GM23338 (cell line): Measurements from ENCODE around the gene GH1. TPM values are rescaled to one million over a fixed set of nuclear protein-coding genes. Genes with fewer than 3 reads are reported as not detected.
A peak's percentile ranks its signal among the peaks of the same experiment; 100 is the strongest.

Source experiments
- ATAC-seq: fragments of 200-7000 bp; cut with Tn5 transposase; 3 replicates; pipeline ENCODE4 v1.9.1; 2020
- DNase-seq: peaks from one replicate; pipeline ENCODE4 v3.0.0-alpha.2; 2015; ENCODE audit warnings: low spot score
- H2AFZ ChIP-seq: fragments of 200-600 bp; sonication (generic); 2 replicates; pipeline ENCODE4 v1.8.0; 2016; ENCODE audit warnings: antibody characterized with exemption, mild to moderate bottlenecking, moderate library complexity
- H3F3A ChIP-seq: fragments of 200-600 bp; sonication (generic); replicated peaks from 2 replicates; pipeline ENCODE4 v1.8.0; 2017; ENCODE audit warnings: antibody characterized with exemption, mixed run types, low read depth
- H3K27ac ChIP-seq: fragments of 200-600 bp; sonication (generic); 2 replicates; pipeline ENCODE4 v1.6.1; 2016; ENCODE audit warnings: low read depth
- H3K27me3 ChIP-seq: fragments of 200-600 bp; sonication (generic); 2 replicates; pipeline ENCODE4 v1.8.0; 2016; ENCODE audit warnings: mild to moderate bottlenecking, mixed run types, moderate library complexity; ENCODE audit not compliant: insufficient read depth
- H3K36me3 ChIP-seq: fragments of 200-600 bp; sonication (generic); 2 replicates; pipeline ENCODE4 v1.8.0; 2016; ENCODE audit warnings: mild to moderate bottlenecking; ENCODE audit not compliant: insufficient read depth
- H3K4me1 ChIP-seq: fragments of 200-600 bp; sonication (generic); 2 replicates; pipeline ENCODE4 v1.8.0; 2016; ENCODE audit warnings: mild to moderate bottlenecking, moderate library complexity; ENCODE audit not compliant: insufficient read depth
- H3K4me2 ChIP-seq: fragments of 200-600 bp; sonication (generic); 2 replicates; pipeline ENCODE4 v1.7.1; 2017; ENCODE audit warnings: mixed run types
- H3K4me3 ChIP-seq: fragments of 200-600 bp; sonication (generic); 2 replicates; pipeline ENCODE4 v1.6.1; 2016; ENCODE audit warnings: mixed run types
- H3K79me2 ChIP-seq: fragments of 200-600 bp; sonication (generic); replicated peaks from 2 replicates; pipeline ENCODE4 v1.8.0; 2017; ENCODE audit warnings: mild to moderate bottlenecking; ENCODE audit not compliant: insufficient read depth
- H3K9me2 ChIP-seq: fragments of 200-600 bp; sonication (generic); 2 replicates; pipeline ENCODE4 v1.8.0; 2017; ENCODE audit not compliant: insufficient read depth
- H4K20me1 ChIP-seq: fragments of 200-600 bp; sonication (generic); replicated peaks from 2 replicates; pipeline ENCODE4 v1.8.0; 2017; ENCODE audit warnings: mild to moderate bottlenecking; ENCODE audit not compliant: insufficient read depth
- H3K27ac Mint-ChIP-seq: 2 replicates; pipeline ENCODE4 v1.8.0; 2020; ENCODE audit warnings: inconsistent platforms, mild to moderate bottlenecking, moderate library complexity, mixed read lengths
- H3K27me3 Mint-ChIP-seq: 3 replicates; pipeline ENCODE4 v1.8.0; 2022; ENCODE audit warnings: low read depth, mild to moderate bottlenecking, moderate library complexity, mixed read lengths, inconsistent platforms; ENCODE audit not compliant: insufficient read depth, poor library complexity
- H3K36me3 Mint-ChIP-seq: 3 replicates; pipeline ENCODE4 v1.8.0; 2021; ENCODE audit warnings: low read depth, mild to moderate bottlenecking, inconsistent platforms, moderate library complexity, mixed read lengths
- H3K4me1 Mint-ChIP-seq: 3 replicates; pipeline ENCODE4 v1.8.0; 2020; ENCODE audit warnings: mild to moderate bottlenecking, inconsistent platforms, mixed read lengths
- H3K4me3 Mint-ChIP-seq: 3 replicates; pipeline ENCODE4 v1.8.0; 2021; ENCODE audit warnings: moderate library complexity, mild to moderate bottlenecking, inconsistent platforms, mixed read lengths
- H3K9me3 Mint-ChIP-seq: 3 replicates; pipeline ENCODE4 v1.8.0; 2020; ENCODE audit warnings: moderate library complexity, mild to moderate bottlenecking, inconsistent platforms, mixed read lengths
- EZH2 ChIP-seq: fragments of 200-600 bp; sonication (generic); IDR thresholded peaks from one replicate; pipeline ENCODE4 v1.8.0; 2017; ENCODE audit warnings: antibody characterized with exemption, mild to moderate bottlenecking, low read depth; ENCODE audit not compliant: unreplicated experiment
- EZH2phosphoT487 ChIP-seq: fragments of 200-600 bp; sonication (generic); IDR thresholded peaks from one replicate; pipeline ENCODE4 v1.8.1; 2018; ENCODE audit warnings: antibody characterized with exemption; ENCODE audit not compliant: unreplicated experiment
- POLR2AphosphoS5 ChIP-seq: IDR thresholded peaks from 2 replicates; pipeline ENCODE4 v1.6.1; 2016; ENCODE audit warnings: antibody characterized with exemption, low read depth
- STAT1 ChIP-seq: IDR thresholded peaks from one replicate; pipeline ENCODE4 v1.6.1; 2016; ENCODE audit warnings: antibody characterized with exemption; ENCODE audit not compliant: unreplicated experiment
- ZNF331 ChIP-seq: fragments of 250-450 bp; sonication (Bioruptor Pico); IDR thresholded peaks from 2 replicates; pipeline ENCODE4 v1.5.0; 2020; ENCODE audit warnings: low read depth, mild to moderate bottlenecking, moderate library complexity
- polyA plus RNA-seq: library from polyadenylated mRNA; unstranded; fragments of >200 nt; fragmentation: Nextera tagmentation; extraction: Ambion mirVana; gene quantifications from 2 replicates; pipeline ENCODE4 v1.2.1, GENCODE V29; 2016
- total RNA-seq: library from RNA; depleted of rRNA; stranded (reverse); fragments of >200 nt; shearing (Covaris generic); gene quantifications from 2 replicates; pipeline ENCODE4 v1.2.3, GENCODE V29; 2014
- TF ChIP-seq, protein P1 (sequence below): fragments of 250-450 bp; sonication (Bioruptor Pico); IDR thresholded peaks from 2 replicates; pipeline ENCODE4 v1.5.0; 2020; ENCODE audit warnings: mild to moderate bottlenecking, moderate library complexity

Gene GH1
- total and polyA plus RNA-seq, 2 experiments from 2014 or later, result 0.57 TPM; not detected in 1

DNA sequence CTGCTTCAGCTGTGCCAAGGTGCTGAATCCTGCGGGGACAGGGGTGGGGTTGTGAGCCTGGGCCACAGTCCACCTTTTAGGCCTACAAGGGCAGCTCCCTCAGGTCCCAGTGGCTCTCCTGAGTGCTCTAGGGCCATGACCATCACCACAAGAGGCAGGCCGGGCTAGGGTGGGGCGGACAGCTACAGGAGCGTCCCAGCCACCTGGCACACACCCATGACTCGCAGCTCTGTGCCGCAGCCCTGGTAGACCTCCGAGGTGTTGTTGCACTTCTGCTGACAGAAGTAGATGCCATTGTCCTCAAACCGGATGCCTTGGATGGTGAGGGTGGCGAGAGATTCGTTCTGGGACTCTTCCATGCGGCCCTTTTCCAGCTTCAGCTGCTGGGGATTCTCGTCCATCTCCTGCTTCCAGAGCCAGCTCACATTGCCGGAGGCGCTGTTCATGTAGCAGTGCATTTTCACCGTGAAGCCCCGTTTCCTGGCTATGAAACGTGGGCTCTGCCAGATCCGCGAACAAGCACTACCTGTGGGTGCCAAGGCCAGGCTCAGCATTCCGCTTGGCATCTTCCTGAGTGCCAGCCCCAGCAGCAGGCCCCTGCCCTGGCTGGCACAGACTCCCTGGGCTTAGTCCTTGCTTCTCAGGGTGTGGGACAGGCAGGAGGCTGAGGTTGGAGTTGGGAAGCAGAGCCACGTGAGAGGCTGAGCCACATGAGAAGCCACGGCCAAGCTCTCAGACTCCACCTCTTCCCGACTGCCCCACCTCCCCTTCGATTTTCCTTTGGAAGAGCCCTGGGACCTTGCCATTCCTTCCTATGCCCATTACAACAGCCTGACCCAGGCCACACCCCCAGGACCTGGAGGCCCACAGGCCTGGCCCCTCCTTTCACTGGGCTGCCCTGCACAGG, 11.5 kb upstream of the GH1 start:
- no peaks in the 10 kb centered on the region for H3F3A ChIP-seq

More for the DNA sequence above, 11.5 kb upstream of the GH1 start:
- Histone ChIP-seq H3K4me1 (peaks cover 14% of the 10 kb centered on the region; the same call in 1 of the 2 replicates), H3K27ac (no peak overlapping the region), H3K4me2 (0 out of 2 replicates have a peak overlapping the region, but pooled peaks have one; percentile 64), H3K9me2 (no peaks in the 10 kb centered on the region), H3K4me3 (no peak overlapping the region), H2AFZ (no peak overlapping the region), H3K27me3 (no peaks in the 10 kb centered on the region), H4K20me1 (no peaks in the 10 kb centered on the region), H3K36me3 (no peaks in the 10 kb centered on the region), H3K79me2 (no peaks in the 10 kb centered on the region)
- H3K27ac Mint-ChIP-seq, result no peak overlapping the region
- H3K4me1 Mint-ChIP-seq, result peaks cover 13% of the 10 kb centered on the region
- DNase-seq (peak; percentile 35), ATAC-seq (peak; percentile 60)
- no peaks in the 10 kb centered on the region for H3K9me3 Mint-ChIP-seq
- H3K4me3 Mint-ChIP-seq, result no peak overlapping the region
- H3K27me3 Mint-ChIP-seq, result peaks cover 8% of the 10 kb centered on the region
- TF ChIP-seq STAT1, result no peak
- TF ChIP-seq EZH2, result no peak
- TF ChIP-seq, protein P1, sequence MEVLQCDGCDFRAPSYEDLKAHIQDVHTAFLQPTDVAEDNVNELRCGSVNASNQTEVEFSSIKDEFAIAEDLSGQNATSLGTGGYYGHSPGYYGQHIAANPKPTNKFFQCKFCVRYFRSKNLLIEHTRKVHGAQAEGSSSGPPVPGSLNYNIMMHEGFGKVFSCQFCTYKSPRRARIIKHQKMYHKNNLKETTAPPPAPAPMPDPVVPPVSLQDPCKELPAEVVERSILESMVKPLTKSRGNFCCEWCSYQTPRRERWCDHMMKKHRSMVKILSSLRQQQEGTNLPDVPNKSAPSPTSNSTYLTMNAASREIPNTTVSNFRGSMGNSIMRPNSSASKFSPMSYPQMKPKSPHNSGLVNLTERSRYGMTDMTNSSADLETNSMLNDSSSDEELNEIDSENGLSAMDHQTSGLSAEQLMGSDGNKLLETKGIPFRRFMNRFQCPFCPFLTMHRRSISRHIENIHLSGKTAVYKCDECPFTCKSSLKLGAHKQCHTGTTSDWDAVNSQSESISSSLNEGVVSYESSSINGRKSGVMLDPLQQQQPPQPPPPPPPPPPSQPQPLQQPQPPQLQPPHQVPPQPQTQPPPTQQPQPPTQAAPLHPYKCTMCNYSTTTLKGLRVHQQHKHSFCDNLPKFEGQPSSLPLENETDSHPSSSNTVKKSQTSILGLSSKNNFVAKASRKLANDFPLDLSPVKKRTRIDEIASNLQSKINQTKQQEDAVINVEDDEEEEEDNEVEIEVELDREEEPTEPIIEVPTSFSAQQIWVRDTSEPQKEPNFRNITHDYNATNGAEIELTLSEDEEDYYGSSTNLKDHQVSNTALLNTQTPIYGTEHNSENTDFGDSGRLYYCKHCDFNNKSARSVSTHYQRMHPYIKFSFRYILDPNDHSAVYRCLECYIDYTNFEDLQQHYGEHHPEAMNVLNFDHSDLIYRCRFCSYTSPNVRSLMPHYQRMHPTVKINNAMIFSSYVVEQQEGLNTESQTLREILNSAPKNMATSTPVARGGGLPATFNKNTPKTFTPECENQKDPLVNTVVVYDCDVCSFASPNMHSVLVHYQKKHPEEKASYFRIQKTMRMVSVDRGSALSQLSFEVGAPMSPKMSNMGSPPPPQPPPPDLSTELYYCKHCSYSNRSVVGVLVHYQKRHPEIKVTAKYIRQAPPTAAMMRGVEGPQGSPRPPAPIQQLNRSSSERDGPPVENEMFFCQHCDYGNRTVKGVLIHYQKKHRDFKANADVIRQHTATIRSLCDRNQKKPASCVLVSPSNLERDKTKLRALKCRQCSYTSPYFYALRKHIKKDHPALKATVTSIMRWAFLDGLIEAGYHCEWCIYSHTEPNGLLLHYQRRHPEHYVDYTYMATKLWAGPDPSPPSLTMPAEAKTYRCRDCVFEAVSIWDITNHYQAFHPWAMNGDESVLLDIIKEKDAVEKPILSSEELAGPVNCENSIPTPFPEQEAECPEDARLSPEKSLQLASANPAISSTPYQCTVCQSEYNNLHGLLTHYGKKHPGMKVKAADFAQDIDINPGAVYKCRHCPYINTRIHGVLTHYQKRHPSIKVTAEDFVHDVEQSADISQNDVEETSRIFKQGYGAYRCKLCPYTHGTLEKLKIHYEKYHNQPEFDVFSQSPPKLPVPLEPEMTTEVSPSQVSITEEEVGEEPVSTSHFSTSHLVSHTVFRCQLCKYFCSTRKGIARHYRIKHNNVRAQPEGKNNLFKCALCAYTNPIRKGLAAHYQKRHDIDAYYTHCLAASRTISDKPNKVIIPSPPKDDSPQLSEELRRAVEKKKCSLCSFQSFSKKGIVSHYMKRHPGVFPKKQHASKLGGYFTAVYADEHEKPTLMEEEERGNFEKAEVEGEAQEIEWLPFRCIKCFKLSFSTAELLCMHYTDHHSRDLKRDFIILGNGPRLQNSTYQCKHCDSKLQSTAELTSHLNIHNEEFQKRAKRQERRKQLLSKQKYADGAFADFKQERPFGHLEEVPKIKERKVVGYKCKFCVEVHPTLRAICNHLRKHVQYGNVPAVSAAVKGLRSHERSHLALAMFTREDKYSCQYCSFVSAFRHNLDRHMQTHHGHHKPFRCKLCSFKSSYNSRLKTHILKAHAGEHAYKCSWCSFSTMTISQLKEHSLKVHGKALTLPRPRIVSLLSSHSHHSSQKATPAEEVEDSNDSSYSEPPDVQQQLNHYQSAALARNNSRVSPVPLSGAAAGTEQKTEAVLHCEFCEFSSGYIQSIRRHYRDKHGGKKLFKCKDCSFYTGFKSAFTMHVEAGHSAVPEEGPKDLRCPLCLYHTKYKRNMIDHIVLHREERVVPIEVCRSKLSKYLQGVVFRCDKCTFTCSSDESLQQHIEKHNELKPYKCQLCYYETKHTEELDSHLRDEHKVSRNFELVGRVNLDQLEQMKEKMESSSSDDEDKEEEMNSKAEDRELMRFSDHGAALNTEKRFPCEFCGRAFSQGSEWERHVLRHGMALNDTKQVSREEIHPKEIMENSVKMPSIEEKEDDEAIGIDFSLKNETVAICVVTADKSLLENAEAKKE, result no peak
- TF ChIP-seq ZNF331 (CRISPR knock-in tag), result no peak
- no peak for TF ChIP-seq POLR2AphosphoS5
- TF ChIP-seq EZH2phosphoT487, result no peak
- no peaks in the 10 kb centered on the region for H3K36me3 Mint-ChIP-seq
